ENCODE results near the gene FIGN. TPM values are rescaled to one million over a fixed set of nuclear protein-coding genes. Genes with fewer than 3 reads are reported as not detected.

Gene FIGN
- polyA plus RNA-seq, 1 donor from 2014 or later: 0.71 TPM

DNA sequence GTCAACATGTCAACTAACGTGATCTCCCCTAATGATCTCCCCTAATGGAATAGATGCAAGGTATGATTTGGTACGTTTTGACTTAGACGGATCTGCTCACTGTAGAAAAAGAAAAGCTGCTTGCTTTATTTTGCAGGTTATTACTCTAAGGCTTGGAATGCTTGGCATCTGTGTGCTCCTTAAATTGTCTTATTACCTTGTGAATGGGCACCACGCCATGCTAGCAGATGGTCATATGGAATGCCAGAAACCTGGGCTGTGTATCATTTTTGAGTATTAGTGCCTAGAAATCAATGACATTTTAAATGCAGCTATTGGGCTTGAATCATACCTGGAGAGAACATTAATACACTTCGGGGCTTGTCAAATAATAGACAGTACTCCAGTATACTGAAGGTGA lies 16.5 kb upstream of the FIGN start:
- Histone ChIP-seq H3F3A (ENCODE audit: insufficient read depth, low read length, poor library complexity, severe bottlenecking) (no peaks in the 10 kb centered on the region), H2AFZ (ENCODE audit: low read depth, low read length) (no peak overlapping the region), H3K9me2 (ENCODE audit: insufficient read depth, low read length) (no peaks in the 10 kb centered on the region), H3K9me3 (ENCODE audit: low read length) (no peaks in the 10 kb centered on the region), H3K79me2 (replicated peaks; ENCODE audit: insufficient read depth, low read length) (no peaks in the 10 kb centered on the region), H4K20me1 (ENCODE audit: insufficient read depth) (no peaks in the 10 kb centered on the region), H3K27me3 (ENCODE audit: insufficient read depth, low read depth, low read length) (no peaks in the 10 kb centered on the region), H3K27ac (ENCODE audit: low read length) (no peak overlapping the region), H3K4me3 (ENCODE audit: low read length) (no peak overlapping the region), H3K36me3 (ENCODE audit: insufficient read depth, low read length) (no peaks in the 10 kb centered on the region), H3K9ac (ENCODE audit: low read length) (no peak overlapping the region), H3K4me2 (ENCODE audit: low read length) (no peak overlapping the region)
- TF ChIP-seq TAF1 (IDR thresholded peaks at IDR 0.05; ENCODE audit: low read depth) (no peak), REST (IDR thresholded peaks at IDR 0.05; ENCODE audit: borderline replicate concordance) (no peak), EP300 (conservative IDR thresholded peaks at IDR 0.05; ENCODE audit: poor library complexity, severe bottlenecking) (no peak), MXI1 (conservative IDR thresholded peaks at IDR 0.05; ENCODE audit: poor library complexity, severe bottlenecking) (no peak), POLR2AphosphoS5 (IDR thresholded peaks at IDR 0.05) (no peak), EZH2 (IDR thresholded peaks at IDR 0.05; ENCODE audit: borderline replicate concordance, insufficient read depth, low read length, poor library complexity, severe bottlenecking) (no peak)

- H3K27ac ChIP-seq (ENCODE audit: low read length): no peak overlapping the region
- no peaks in the 10 kb centered on the region for H3K36me3 ChIP-seq (ENCODE audit: insufficient read depth, low read length)
- H3K27me3 ChIP-seq (ENCODE audit: insufficient read depth, low read depth, low read length): no peaks in the 10 kb centered on the region
- no peak overlapping the region for H3K9ac ChIP-seq (ENCODE audit: low read length)
- no peaks in the 10 kb centered on the region for H3F3A ChIP-seq (ENCODE audit: insufficient read depth, low read length, poor library complexity, severe bottlenecking)
- no peaks in the 10 kb centered on the region for H3K79me2 ChIP-seq (replicated peaks; ENCODE audit: insufficient read depth, low read length)
- TF ChIP-seq EZH2 (IDR thresholded peaks at IDR 0.05; ENCODE audit: borderline replicate concordance, insufficient read depth, low read length, poor library complexity, severe bottlenecking) (no peak), MXI1 (conservative IDR thresholded peaks at IDR 0.05; ENCODE audit: poor library complexity, severe bottlenecking) (no peak), EP300 (conservative IDR thresholded peaks at IDR 0.05; ENCODE audit: poor library complexity, severe bottlenecking) (no peak), TAF1 (IDR thresholded peaks at IDR 0.05; ENCODE audit: low read depth) (no peak), POLR2AphosphoS5 (IDR thresholded peaks at IDR 0.05) (no peak), RAD21 (conservative IDR thresholded peaks at IDR 0.05) (no peak), REST (IDR thresholded peaks at IDR 0.05; ENCODE audit: borderline replicate concordance) (no peak), SMC3 (conservative IDR thresholded peaks at IDR 0.05; ENCODE audit: poor library complexity) (no peak), CTCF (IDR thresholded peaks at IDR 0.05; ENCODE audit: poor library complexity, severe bottlenecking) (no peak)
- no peaks in the 10 kb centered on the region for H3K9me2 ChIP-seq (ENCODE audit: insufficient read depth, low read length)
- H3K4me3 ChIP-seq (ENCODE audit: low read length): no peak overlapping the region
- H3K4me2 ChIP-seq (ENCODE audit: low read length): no peak overlapping the region
- no peaks in the 10 kb centered on the region for H4K20me1 ChIP-seq (ENCODE audit: insufficient read depth)
- H2AFZ ChIP-seq (ENCODE audit: low read depth, low read length): no peak overlapping the region
- H3K9me3 ChIP-seq (ENCODE audit: low read length): no peaks in the 10 kb centered on the region
Observed at GRCh38 chr2:163751696-163752095, 15.9 kb upstream of the FIGN start.
